GM19351 (cell line): ENCODE data around the gene PARD3.
"Not testable (repeated sequence)": the region's sequence is repeated elsewhere in the genome, so short reads cannot be mapped to it uniquely, and the experiment has no call there.

Source experiments
- ATAC-seq: cut with Tn5 transposase; IDR thresholded peaks from one replicate; pipeline ENCODE4 v1.9.1; 2021; ENCODE audit warnings: mild to moderate bottlenecking, moderate library complexity; ENCODE audit not compliant: unreplicated experiment

Gene PARD3

DNA sequence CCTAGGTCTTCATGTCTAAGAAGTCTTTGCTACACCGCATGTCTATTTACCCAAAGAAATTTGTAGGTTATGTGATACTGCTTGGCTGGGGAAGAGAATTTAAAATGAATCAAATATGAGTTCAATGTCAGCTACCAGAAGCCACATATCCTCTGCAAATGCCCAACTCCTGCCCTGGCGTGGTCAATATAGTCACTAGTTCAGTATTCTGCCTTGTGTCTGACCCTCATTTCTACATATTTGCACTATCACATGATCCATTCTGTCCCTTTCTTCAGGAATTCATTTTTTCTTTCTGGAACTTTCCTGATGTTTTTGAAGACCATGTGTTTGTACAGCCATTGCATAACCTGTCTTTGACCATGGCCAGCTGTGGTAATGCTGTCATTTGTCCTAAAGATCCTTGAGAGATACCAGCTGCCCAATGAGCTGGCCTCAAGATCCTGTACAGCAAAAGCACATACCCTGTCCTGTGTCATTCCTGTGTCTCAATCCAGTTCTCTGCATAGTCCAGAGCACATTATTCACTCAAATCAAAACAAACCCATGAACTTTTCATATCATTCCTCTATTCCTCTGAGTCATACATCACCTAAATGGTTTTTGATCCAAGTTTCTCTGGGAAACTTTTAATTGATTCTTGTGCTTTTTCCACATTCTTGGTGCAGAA, 524.5 kb downstream of the PARD3 start:
- ATAC-seq, result no peak

- no peak for ATAC-seq
Observed at GRCh38 chr10:34288634-34289033, 526.5 kb downstream of the PARD3 start.

DNA sequence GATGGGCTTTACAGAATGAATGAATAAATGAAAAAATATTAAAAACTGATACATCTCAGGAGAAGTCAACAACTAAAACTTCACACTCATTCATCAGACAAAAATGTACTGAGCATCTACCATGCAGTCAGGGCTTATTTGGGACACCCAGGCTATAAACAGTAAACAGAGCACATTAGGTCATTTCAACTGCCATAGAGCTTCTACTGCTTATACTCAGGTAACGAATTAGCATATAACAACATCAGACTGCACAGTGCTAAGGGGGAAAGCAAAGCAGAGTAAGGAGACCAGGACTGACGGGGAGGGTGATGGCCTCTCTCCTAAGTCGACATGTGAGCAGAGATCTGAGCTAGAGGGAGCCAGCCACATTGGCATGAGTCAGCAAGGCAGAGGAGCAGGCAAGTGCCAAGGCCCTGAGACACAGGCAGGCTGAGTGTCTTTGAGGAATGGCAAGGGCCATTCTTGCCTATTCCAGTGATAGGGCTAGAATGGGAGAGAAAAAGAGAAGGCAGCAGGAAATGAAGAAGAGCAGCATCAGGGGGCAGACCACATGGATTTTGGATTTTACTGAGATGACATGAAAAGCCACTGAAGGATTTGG, 528.9 kb downstream of the PARD3 start:
- no peak for ATAC-seq

GRCh38 chr10:34281661-34282582, 533.2 kb downstream of the PARD3 start:
- no peak for ATAC-seq

- no peak for ATAC-seq
Observed at GRCh38 chr10:34280599-34281374, 534.3 kb downstream of the PARD3 start.

GRCh38 chr10:34275626-34276130, 539.4 kb downstream of the PARD3 start:
- ATAC-seq, result no peak

DNA sequence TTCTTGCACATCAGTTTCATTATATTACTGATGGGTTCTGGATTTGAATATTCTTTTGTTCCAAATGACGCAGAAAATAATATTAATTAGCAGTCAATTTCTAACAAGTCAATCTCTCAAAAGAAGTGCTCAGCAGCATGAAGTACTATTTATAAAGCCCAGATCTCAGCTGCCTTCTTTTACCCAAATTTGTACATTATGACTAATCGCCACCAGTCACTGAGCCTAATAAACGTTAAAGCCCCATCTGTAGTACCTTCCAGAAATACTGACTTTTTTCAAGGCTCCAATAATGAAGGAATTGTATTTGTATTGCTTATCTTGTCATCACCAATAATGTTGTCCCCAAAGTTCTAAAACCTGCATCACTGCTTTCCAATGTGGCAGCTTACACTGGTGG, 540.2 kb downstream of the PARD3 start:
- ATAC-seq, result no peak

- no peak for ATAC-seq
Observed at GRCh38 chr10:34273340-34273739, 541.8 kb downstream of the PARD3 start.

GRCh38 chr10:34272316-34272715, 542.8 kb downstream of the PARD3 start:
- no peak for ATAC-seq

DNA sequence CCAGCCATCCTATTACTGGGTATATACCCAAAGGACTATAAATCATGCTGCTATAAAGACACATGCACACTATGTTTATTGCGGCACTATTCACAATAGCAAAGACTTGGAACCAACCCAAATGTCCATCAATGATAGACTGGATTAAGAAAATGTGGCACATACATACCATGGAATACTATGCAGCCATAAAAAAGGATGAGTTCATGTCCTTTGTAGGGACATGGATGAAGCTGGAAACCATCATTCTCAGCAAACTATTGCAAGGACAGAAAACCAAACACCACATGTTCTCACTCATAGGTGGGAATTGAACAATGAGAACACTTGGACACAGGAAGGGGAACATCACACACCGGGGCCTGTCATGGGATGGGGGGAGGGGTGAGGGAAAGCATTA, 546.7 kb downstream of the PARD3 start:
- ATAC-seq, result not testable (repeated sequence)

DNA sequence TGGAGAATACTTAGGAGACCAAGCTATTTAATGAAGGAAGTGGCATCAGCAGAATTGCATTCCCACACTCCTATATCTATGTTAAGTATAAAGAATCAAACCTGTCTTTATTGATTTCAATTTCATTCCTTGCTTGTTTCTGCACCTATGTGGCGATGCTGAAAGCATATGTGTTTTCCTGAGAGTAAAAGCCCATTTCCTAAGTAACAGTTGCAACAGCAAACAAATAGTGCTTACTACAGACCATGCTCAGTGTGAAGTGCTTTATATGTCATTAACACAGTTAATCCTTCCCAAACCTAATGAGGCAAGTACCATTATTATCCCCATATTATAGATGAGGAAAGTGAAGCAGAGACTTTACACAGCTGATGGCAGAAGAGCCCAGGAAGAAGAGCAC, 552.1 kb downstream of the PARD3 start:
- no peak for ATAC-seq

DNA sequence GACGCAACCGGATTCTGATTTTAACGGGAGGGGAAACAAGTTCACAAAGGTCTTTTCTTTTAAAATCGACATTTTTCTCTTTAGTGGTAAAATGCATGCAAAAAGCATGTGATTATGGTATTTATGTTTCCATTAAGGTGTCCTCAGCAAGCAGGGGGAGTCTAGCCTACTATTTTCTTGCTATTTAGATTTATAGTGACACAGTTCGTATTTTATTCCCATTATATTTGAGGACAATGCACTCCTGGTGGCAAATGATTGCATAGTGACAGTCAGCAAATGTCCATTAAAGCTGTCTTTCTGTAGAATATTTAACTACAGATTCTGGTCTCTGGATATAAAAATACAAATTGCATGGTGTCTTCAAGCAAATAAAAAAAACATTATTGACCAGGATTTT, 554.2 kb downstream of the PARD3 start:
- no peak for ATAC-seq

- no peak for ATAC-seq
Observed at GRCh38 chr10:34256216-34256615, 558.9 kb downstream of the PARD3 start.

- ATAC-seq, result no peak
Observed at GRCh38 chr10:34255035-34255434, 560.1 kb downstream of the PARD3 start.

- no peak for ATAC-seq
Observed at GRCh38 chr10:34254596-34254995, 560.5 kb downstream of the PARD3 start.

DNA sequence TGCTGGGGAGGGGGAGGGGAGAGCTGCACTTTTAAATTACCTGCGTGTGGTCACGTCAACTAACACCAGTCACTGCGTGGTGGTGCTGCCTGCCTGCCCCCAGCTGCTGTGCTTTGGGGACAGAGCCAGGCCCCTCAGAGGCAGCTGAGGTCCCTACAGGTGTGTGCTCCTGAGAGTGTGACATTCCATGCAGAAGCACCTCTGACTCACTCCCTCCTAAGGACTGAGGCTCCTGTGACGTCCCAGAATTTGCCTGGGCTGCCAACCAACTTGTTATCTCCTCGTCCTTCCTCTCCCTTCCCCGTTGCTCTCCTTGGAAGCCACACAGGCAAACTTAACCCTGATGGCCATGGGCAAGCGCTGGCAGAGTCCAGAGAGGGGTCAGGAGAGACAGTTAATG, 563.0 kb downstream of the PARD3 start:
- ATAC-seq, result no peak

DNA sequence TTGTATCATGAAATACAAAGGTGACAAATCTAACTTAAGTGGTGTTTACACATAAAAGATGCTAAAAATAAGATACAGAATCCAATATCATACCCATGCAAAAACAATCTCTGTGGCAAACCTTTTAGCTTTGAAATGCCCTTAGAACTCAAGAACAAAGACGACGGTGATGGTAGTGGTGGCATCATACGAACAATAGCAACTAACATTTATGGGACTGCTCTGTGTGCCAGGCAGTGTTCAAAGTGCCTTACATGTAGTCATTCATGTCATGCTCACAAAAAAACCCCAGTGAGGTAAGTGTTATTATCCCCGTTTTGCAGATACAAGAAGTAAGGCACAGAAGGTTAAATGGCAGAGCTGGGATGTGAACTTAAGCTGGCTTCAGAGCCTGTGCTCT, 563.9 kb downstream of the PARD3 start:
- no peak for ATAC-seq

- no peak for ATAC-seq
Observed at GRCh38 chr10:34250722-34251121, 564.4 kb downstream of the PARD3 start.

- ATAC-seq, result no peak
Observed at GRCh38 chr10:34249634-34250033, 565.5 kb downstream of the PARD3 start.

DNA sequence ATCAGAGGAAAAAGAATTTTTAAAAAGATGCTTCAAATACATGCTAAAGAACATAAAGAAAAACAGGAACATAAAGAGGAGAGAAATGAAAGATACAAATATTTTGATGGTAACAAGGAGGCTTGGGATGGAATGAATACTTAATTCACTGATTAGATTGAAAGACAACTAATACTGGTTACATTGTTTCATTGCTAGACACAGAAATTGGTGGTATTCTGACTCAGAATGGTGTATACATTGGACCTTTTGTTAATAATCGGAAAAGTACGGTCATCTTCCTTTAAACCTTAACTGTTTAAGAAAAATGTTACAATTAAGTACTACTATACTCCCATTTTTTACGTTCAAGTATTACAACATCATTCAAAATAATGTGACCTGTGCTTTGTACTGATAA, 567.5 kb downstream of the PARD3 start:
- ATAC-seq, result no peak
